AG04450 (cell line): ENCODE results near the gene PCGF1. TPM values are rescaled to one million over a fixed set of nuclear protein-coding genes. Genes with fewer than 3 reads are reported as not detected.
A peak's percentile ranks its signal among the peaks of the same experiment; 100 is the strongest.

ENCODE experiments used
- CTCF ChIA-PET: fragments of 300-600, 350-600 bp; formaldehyde crosslinking; extraction: SDS; loops from one replicate; lab custom pipeline; 2022; ENCODE audit warnings: antibody characterized with exemption, inconsistent platforms; lab: Charles Lee
- POLR2A ChIA-PET: fragments of 350-600 bp; formaldehyde crosslinking; extraction: SDS; loops from one replicate; lab custom pipeline; 2021; ENCODE audit warnings: antibody characterized with exemption, inconsistent platforms; lab: Yijun Ruan, JAX
- DNase-seq: peaks from one replicate; pipeline ENCODE4 v3.0.0-alpha.2; 2011; ENCODE audit warnings: low read depth, low spot score
- H3K27ac ChIP-seq: one replicate; pipeline ENCODE4 v1.5.1; 2012; ENCODE audit warnings: low read depth, low read length, control low read depth
- H3K27me3 ChIP-seq: one replicate; pipeline ENCODE4 v1.6.0; 2012; ENCODE audit warnings: low read length; ENCODE audit not compliant: control insufficient read depth, insufficient read depth
- H3K4me3 ChIP-seq: 2 replicates; pipeline ENCODE4 v1.5.1; 2011; ENCODE audit warnings: mild to moderate bottlenecking, low read depth, low read length, control low read depth
- H3K9me3 ChIP-seq: 2 replicates; pipeline ENCODE4 v1.5.1; 2012; ENCODE audit warnings: low read length; ENCODE audit not compliant: control insufficient read depth, insufficient read depth
- CTCF ChIP-seq: IDR thresholded peaks from 2 replicates; pipeline ENCODE4 v1.5.1; 2011; ENCODE audit warnings: low read depth, low read length, control low read depth, inconsistent platforms
- polyA plus RNA-seq: library from polyadenylated mRNA; depleted of rRNA; stranded (reverse); fragments of >200 nt; gene quantifications from 2 replicates; pipeline ENCODE4 v1.2.3, GENCODE V29; 2011

Gene PCGF1
- polyA plus RNA-seq, 1 experiment = 20.9 TPM

GRCh38 chr2:74533464-74533863, 26.0 kb upstream of the PCGF1 start:
- Histone ChIP-seq H3K27me3 (no peaks in the 10 kb centered on the region), H3K9me3 (peaks cover 4% of the 10 kb centered on the region; the same call in 1 of the 2 replicates), H3K27ac (no peak overlapping the region), H3K4me3 (no peak overlapping the region)
- ChIA-PET CTCF (interaction anchor here (0.7 to 4.0 kb wide), 3 partner anchors 9 to 54 kb away, joined by 3 to 42 read pairs (median 3); no protein-coding TSS in a partner anchor), POLR2A (no interaction called here)
- no peak for DNase-seq
- TF ChIP-seq CTCF = no peak

- ChIA-PET POLR2A (interaction anchor here (0.7 to 0.8 kb wide), 3 partner anchors 23 to 92 kb away, joined by 3 read pairs; partner anchors contain the start of genes CCDC142 and TTC31), CTCF (interaction anchor here (0.6 to 4.0 kb wide), 9 partner anchors 48 to 282 kb away, joined by 3 to 42 read pairs (median 3); partner anchors contain the start of genes CCDC142, TTC31 and WBP1)
- Histone ChIP-seq H3K9me3 (peaks cover 4% of the 10 kb centered on the region; the same call in 1 of the 2 replicates), H3K27ac (peak overlapping the region; percentile 1), H3K27me3 (no peaks in the 10 kb centered on the region), H3K4me3 (no peak overlapping the region)
- DNase-seq = no peak
- 0 out of 2 replicates have a peak, but pooled peaks have one; percentile 31 for TF ChIP-seq CTCF
These were observed 24.7 kb upstream of the PCGF1 start for GRCh38 chr2:74532222-74532621.

GRCh38 chr2:74531666-74532065, 24.2 kb upstream of the PCGF1 start:
- Histone ChIP-seq H3K27me3 (no peaks in the 10 kb centered on the region), H3K9me3 (peaks cover 8% of the 10 kb centered on the region; the same call in 1 of the 2 replicates), H3K27ac (no peak overlapping the region), H3K4me3 (no peak overlapping the region)
- POLR2A ChIA-PET = interaction anchor here (0.6 to 1.7 kb wide), 4 partner anchors 57 to 92 kb away, joined by 3 to 7 read pairs (median 4); partner anchors contain the start of gene WBP1
- DNase-seq = no peak
- CTCF ChIA-PET = interaction anchor here (0.6 to 4.0 kb wide), 9 partner anchors 48 to 282 kb away, joined by 3 to 42 read pairs (median 3); partner anchors contain the start of genes CCDC142, TTC31 and WBP1
- TF ChIP-seq CTCF = no peak

GRCh38 chr2:74530239-74531187, 23.0 kb upstream of the PCGF1 start:
- Histone ChIP-seq H3K27me3 (no peaks in the 10 kb centered on the region), H3K4me3 (peak overlapping the region; percentile 100), H3K9me3 (peaks cover 10% of the 10 kb centered on the region; the same call in 1 of the 2 replicates), H3K27ac (peak overlapping the region; percentile 21)
- ChIA-PET POLR2A (interaction anchor here (0.6 to 2.0 kb wide), 12 partner anchors 23 to 72 kb away, joined by 3 to 16 read pairs (median 4); partner anchors contain the start of genes CCDC142, LBX2, LOXL3 and TTC31), CTCF (interaction anchor here (1.8 to 4.0 kb wide), 3 partner anchors 47 to 57 kb away, joined by 9 to 42 read pairs (median 12); partner anchors contain the start of genes CCDC142 and TTC31)
- TF ChIP-seq CTCF = no peak
- DNase-seq = no peak
